ENCODE measurements around the gene NECAP2.
"Not testable (repeated sequence)": the region's sequence is repeated elsewhere in the genome, so short reads cannot be mapped to it uniquely, and the experiment has no call there.

The NECAP2 gene

DNA sequence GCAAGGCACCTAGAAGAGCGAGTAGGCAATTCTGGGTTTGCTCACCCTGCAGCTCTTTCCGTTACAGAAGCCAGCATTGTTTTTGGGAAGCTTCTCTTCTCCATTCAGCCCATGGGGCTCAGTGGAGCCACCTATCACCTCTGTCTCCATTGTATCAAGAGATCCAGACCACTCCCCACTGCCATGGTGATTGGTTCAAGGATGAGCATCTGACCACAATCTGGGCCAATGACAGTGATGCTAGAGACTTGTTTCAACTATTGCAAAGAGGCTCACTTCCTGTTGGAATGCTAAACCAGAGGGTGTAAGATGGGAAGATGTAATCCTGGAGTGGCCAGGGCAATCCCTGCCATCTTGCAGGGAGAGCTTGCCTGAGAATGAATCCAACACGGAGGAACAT is 9.9 kb upstream of the NECAP2 start:
- no peak for DNase-seq

DNA sequence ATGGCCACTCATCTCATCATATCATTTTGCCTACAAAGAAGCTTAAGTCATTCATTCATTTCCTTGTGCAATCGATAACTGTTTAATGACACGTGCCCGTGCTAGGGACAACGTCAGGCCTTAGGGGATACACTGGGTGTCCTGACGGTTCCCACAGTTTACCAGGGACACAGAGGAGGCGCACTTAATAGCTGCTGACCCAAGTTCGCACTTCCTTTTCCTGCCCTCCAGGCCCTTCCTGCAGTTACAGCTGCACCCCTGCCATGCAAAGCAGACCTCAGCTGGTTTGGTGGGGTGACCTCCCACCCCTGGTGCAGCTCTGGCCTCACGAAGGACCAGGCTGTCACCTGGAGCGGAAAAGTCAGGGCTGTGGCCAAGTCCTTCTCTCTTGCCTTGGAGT is 7.5 kb upstream of the NECAP2 start:
- no peak for DNase-seq

DNA sequence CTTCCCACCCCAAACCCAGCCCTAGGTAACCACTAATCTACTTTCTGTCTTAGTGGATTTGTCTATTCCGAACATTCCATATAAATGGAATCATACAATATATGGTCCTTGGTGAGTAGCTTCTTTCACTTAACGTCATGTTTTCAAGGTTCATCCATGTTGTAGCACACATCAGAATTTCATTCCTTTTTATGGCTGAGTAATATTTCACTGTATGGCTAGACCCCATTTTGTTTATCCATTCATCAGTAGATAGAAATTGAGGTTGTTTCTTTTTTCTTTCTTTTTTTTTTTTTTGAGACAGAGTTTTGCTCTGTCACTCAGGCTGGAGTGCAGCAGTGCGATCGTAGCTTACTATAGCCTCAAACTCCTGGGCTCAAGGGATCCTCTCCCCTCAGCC is 6.5 kb upstream of the NECAP2 start:
- DNase-seq, result no peak

DNA sequence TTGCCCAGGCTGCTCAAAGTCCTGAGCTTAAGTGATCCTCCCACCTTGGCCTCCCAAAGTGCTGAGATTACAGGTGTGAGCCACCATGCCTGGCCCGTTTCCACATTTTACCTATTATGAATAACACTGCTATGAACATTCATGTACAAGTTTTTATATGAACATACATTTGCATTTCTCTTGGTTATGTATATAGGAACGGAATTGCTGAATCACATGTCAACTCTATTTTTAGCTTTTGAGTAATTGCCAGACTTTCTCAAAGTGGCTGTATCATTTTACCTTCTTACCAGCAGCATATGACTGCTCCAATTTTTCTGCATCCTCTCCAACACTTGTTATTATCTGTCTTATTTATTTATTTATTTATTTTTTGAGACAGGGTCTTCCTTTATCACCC is 6.0 kb upstream of the NECAP2 start:
- no peak for DNase-seq

DNA sequence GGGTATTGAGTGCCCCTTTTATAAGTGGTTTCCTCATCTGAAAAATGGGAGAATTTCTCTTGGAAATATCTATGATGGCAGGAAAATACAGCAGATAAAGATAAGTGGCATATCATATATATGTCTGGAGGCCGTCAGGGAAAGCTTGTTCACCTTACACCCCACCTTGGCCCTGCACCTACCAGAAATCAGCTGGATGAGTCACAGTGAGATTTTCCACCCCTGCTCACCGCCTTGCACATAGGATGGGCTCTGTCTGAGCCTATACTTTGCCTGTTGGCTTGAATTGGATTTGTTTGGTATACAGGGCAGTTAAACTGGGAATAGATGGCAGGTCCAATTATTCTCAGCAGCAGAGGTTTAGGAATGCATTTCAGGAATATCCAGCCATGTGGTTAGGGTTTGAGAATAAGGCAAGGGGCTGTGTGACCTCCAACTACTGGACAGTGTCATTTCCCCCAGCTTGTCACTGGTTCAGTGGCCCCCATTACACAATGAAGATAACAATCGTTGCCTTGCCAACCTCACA is 3.5 kb upstream of the NECAP2 start, which contains the start of gene SPATA21:
SPATA21 (minus strand) TSS at position 479 of the 529 bp plus-strand sequence. CDS start 6,053 bp downstream, outside the sequence.
- DNase-seq, result no peak

DNA sequence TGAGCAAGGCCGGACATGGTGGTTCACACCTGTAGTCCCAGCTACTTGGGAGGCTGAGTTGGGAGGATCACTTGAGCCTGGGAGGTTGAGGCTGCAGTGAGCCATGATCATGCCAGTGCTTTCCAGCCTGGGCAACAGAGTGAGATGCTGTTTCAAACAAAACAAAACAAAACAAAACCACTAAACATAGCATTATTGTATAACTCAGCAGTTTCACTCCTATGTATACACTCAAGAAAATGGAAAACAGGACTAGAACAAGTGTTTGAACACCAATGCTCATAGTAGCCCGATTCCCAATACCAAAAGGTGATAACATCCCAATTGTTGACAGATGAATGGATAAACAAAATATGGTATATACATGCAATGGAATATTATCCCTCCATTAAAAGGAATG is 2.0 kb upstream of the NECAP2 start:
- no peak for DNase-seq

DNA sequence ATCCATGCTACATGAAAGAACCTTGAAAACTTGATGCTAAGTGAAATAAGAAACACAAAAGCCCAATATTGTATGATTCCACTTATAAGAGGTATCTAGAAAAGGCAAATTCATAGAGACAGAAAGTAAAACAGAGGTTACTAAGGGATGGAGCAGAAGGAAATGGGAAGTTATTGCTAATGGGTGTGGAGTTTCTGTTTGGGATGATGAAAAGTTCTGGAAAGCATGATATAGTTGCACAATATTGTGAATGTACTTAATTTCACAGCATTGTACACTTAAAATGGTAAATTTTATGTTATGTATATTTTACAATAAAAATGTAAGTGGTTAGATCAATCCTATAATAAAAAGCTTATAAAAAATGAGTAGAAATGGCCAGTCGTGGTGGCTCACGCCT is 1.6 kb upstream of the NECAP2 start:
- no peak for DNase-seq

DNA sequence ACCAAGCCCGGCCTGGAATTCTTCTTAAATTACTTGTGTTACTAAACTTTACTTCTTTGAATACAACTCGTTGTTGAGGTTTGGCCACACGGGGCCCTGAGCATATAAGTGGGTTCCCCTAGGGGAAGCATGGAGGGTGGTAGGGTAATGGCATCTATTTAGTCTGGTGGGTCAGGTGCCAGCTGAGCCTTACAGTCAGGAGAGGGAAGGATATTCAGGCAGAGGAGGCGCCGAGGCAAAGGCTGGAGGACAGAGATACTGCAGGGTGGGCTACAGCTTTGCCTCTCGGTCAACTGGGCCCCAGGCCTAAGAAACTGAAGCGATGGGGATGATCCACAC is 424 bp upstream of the NECAP2 start:
- no peak for DNase-seq

DNA sequence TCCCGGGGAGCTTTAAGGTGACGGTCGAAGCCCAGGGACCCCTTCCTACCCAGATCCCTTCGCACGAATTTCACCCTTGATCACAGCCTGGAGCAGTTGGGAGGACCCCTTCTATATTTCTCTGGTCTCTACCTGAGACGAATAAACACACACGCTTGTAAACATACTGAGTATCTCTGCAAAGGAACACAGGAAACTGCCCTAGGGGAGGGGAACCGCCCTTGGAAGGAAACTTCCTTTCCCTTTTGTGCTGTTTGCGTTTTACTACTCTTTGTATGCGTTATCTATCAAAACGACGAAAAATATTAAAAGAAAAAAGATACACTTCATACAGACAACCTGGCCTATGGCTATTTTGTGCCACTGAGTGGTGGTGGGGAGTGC is 750 bp downstream of the NECAP2 start:
- no peak for DNase-seq

DNA sequence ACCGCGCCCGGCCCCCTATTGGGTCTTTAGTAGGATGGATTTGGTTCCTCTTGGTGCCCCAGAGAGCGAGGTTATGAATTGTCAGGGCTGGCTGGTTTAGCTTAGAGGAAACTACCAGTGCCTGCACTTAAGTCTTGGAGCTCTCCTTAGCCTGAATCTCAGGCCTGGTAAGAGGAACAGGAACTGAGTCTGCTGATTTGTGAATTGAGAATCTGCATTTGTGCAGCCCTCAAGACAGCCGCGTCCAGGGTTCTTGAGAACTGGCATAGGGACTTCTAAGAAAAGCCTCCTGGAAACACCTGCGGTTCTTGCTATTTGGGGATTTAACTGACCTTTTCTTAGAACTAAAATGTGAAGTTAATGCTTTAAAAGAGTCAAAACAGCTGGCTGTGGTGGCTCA is 1.7 kb downstream of the NECAP2 start:
- no peak for DNase-seq

DNA sequence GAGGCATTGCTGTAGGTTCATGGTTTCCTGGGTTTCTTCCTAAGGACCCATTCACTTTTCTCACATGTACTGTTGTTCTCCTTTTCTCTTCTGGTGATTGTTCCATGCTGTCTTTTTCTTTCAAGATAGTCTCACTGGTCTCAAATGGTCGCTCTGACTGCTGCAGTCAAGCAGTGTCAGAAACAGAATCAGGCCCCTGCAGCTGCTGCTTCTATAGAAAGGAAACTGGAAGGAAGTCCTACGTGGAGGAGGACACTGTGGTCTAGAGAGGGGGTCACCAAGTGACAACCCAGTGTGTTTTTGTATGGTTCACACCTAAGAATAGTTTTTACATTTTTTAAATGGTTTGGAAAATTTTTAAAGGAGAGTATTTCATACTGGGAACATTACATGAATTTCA is 2.4 kb downstream of the NECAP2 start:
- DNase-seq, result no peak

DNA sequence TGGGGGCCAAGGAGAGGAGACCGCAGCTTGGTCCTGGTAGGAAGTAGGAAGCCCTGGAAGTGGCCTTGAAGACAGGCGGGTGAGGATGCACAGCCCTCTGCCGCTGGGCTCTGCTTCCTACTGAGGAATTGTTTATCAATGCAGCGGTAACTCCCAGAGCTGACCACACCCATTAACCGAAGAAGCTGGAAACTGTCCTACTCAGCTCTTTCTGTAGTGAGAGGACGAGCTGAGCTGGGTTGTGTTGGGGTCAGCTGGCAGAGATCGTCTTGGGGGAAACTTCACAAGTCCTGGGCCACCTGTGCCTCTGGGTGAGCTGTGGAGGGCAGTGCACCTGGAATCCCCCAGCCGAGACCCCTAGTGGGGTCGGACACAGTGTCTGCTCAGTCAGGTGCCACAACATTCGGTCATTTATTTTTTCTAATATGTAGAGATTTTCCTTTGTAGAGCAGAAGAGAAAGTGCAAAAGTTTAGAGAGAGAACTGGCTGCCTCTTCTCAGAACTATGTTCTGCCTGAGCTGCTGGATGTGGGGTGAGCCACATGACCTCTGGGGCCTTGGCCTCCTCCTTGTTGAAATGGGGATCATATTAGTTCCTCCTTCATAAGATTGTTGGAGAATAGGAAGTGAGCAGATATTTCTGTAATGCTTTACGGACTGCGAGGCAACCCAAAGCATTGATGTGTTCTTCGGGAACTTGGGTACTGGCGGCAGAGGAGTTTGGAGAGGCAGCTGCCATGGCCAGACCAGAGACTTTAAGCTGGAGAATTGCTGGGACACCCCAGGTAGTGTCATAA is 3.6 kb downstream of the NECAP2 start:
- DNase-seq, result no peak

DNA sequence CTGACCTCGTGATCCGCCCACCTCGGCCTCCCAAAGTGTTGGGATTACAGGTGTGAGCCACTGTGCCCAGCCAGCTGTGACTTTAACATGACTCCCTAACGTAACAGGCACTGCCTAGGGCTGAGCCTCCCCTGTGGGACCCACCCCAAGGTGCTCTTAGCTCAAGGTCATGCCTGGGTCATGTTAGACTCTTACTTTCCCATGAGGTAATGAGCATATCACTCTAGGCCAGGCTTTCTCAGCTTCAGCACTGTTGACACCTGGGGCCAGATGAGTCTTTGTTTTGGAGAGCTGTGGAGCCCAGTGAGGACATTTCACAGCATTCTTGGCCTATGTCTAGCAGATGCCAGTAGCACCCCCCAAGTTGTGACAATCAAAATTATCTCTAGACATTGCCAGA is 4.5 kb downstream of the NECAP2 start:
- no peak for DNase-seq

DNA sequence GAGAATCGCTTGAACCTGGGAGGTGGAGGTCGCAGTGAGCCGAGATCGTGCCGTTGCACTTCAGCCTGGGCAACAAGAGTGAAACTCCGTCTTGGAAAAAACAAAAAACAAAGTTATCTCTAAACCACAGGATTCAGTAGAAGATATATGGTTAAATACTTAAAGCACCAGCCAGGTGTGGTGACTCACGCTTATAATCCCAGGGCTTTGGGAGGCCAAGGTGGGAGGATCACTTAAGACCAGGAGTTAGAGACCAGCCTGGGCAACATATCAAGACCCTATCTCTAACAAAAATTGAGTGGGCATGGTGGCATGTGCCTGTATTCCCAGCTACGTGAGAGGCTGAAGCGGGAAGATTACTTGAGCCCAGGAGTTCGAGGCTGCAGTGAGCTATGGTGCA is 5.6 kb downstream of the NECAP2 start:
- no peak for DNase-seq

DNA sequence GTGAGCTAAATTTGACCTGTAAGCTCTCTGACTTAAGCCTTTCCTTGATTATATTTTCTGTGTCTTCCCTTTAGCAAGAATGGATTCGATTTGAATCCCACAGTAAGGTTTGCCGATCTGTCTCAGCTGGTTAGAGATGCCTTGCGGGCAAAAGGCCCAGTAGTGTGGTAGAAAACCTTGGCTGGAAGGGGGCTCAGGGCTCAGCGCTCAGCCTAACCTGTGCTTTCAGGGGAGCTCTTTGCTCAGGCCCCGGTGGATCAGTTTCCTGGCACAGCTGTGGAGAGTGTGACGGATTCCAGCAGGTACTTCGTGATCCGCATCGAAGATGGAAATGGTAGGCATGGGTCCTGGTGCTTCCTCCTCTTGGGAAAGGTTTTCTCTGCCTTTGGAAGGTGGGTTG is 7.1 kb downstream of the NECAP2 start:
- DNase-seq, result no peak

DNA sequence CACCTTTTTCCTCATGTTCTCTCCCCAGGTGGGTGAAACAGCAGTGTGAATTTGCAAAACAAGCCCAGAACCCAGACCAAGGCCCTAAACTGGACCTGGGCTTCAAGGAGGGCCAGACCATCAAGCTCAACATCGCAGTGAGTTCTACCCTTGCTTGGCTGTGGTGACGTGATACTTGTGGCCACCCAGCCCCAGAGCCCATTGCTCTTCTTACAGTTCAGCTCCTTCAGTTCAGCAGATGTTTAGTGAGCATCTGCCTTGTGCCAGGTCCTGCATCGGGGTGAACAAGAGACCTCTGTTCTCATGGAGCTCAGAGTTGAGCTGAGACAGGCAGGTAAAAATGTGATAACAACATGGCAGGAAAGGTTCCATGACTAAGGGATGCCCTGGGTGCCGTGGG is 8.5 kb downstream of the NECAP2 start:
- DNase-seq, result no peak

DNA sequence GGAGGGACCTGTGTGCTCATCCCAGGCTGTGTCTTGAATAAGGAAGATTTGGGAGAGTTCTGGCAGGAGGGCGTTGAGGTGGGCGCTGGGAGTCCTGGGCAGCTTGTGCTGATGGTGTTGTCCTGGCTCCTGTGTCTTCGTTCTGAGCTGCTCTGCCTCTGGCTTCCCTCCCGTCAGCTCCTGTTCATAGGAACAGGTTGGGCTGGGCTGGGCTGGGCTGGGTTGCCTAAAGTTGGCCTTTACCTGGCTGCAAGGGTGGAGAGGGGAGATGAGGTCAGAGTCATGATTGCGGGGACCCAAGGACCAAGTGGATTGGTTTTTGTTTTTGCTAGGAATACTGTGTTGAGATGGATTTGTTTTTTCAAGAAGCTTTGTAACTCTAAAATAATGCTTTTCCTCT is 9.1 kb downstream of the NECAP2 start:
- no peak for DNase-seq

DNA sequence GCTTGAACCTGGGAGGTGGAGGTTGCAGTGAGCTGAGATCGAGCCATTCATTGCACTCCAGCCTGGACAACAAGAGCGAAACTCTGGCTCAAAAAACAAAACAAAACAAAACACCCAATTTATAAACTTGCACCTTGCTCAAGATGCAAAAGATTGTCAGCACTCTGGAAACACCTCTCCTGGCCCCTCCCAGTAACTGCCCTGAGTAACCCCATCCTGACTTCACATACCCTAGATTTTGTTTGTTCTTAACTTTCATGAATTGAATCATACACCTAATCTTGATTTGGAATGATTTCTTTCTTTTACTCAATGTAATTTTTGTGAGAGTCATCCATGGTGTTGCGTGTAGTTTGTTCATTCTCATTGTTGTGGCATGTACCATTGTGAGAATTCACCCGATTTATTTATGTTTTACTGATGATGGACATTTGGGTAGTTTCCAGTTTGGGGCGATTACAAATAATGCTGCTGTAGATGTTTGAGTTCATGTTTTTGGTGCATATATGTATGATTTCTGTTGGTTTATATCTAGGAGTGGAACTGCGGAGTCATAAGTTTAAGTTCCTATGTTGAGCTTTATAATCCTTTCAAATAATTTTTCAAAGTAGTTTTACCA is 10.4 kb downstream of the NECAP2 start:
- no peak for DNase-seq

DNA sequence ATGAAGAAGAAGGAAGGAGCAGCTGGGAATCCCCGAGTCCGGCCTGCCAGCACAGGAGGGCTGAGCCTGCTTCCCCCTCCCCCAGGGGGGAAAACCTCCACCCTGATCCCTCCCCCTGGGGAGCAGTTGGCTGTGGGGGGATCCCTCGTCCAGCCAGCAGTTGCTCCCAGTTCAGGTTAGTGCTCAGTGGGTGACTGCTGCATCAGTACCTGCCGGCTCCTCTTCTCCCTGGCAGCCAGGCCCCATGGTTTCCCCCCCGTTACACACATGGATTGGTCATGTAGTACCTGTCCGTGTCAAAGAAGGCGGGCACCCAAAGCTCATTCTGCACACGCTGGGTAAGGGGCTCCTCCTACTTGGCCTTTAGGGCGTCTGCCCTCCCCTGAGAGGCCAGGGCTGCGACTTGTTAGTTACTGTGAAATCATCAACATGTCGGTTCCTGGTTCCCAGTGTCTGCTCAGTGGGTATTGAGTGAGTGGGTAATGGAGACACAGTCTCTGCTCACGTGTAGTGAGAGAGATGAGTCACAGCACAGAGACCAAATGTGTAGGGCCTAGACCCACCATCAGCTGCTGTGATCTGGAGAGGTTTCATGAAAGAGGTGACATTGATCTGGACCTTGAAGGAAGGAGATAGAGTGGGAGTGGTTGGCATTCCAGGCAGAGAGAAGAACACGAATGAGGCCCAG is 11.5 kb downstream of the NECAP2 start:
- no peak for DNase-seq

DNA sequence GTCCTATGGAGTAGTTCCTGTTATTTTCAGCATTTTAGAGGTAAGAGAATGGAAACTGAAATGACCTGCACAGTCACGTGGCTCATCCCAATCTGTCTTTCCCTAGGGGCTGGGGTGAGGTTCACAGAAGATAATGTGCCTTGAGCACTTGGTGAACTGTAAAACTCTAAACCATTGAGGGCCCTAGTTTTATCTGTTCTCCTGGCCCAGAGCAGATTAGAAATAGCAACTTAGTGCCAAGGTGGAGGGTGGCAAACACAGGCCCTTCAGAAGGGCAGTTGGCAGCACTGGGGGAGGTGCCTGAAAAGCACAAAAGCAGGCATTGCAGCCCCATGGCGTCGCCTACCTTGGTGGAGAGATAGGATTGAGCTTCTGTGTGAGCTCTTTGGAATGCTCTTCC is 14.4 kb downstream of the NECAP2 start:
- DNase-seq, result not testable (repeated sequence)

DNA sequence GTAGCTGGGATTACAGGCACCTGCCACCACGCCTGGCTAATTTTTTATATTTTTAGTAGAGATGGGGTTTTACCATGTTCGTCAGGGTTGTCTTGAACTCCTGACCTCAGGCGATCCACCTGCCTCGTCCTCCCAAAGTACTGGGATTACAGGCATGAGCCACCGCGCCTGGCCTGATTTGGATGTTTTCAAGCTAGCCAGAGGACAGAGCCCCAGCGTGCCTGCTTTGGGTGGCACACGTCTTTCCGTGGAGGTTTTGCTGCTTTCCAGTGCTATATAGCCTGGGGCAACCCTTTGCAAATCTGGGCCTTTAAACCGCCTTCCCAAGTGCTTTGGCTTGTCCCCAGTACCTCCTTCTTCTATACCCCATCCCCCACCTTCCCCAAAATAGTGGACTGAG is 15.6 kb downstream of the NECAP2 start:
- not testable (repeated sequence) for DNase-seq

DNA sequence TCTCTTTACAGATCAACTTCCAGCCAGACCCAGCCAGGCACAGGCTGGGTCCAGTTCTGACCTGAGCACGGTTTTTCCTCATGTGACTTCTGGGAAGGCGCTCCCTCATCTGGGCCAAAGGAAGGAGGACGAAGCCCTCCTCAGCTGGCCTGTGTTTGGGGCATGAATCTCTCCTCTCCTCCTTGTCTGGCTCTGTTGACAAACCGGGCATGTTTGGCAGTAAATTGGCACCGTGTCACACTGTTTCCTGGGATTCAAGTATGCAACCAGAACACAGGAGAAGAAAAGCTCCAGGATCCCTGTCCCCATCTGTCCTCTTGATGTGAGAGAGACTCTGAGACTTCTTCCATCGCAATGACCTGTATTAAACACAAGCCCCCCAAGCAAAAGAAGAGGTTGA is 18.3 kb downstream of the NECAP2 start:
- DNase-seq, result no peak

DNA sequence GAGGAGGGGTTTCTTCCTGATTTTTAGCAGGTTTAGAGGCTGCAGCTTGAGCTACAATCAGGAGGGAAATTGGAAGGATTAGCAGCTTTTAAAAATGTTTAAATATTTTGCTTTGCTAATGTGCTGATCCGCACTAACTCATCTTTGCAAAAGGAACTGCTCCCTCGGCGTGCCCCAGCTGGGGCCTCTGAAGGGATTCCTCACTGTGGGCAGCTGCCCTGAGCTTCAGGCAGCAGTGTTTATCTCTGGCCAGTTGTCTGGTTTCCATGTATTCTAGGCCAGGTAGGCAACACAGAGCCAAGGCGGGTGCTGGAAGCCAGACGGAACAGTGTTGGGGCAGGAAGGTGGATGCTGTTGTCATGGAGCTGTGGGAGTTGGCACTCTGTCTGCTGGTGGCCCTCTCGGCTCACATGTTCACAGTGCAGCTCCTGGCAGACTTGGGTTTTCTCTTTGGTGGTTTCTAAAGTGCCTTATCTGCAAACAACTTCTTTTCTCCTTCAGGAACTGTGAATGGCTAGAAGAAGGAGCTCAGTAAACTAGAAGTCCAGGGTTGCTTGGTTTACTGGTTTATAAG is 18.9 kb downstream of the NECAP2 start:
- no peak for DNase-seq

DNA sequence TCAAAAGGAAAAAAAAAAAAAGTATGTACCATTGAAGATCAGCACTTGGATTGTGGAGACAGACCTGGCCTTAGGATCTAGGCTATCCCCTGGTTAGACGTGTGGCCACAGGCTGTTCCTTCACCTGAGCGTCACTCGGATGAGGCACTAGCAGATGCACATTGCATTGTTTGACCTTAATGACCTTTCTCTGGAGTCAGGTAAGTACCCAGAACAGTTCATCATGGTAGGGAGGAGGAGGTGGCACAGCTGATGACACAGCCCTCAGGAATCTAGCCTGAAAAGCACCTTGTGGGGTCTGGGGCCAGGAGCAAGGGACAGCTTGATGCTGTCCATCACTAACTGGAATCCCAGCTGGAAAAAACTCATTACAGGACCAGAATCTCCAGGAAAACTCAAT is 21.2 kb downstream of the NECAP2 start:
- DNase-seq, result no peak

Measured in activated CD4-positive, alpha-beta T cell treated with anti-CD3 and anti-CD28 coated beads, Interleukin-2, amount 50 U/mL, for 4 hours (primary cell).